NCI-H128 (cell line): Measurements from ENCODE around the gene C16orf95.

Experiments
- DNase-seq: peaks from one replicate; lab custom pipeline; 2025; ENCODE audit not compliant: unreplicated experiment; lab: John Stamatoyannopoulos, UW

Gene C16orf95

DNA sequence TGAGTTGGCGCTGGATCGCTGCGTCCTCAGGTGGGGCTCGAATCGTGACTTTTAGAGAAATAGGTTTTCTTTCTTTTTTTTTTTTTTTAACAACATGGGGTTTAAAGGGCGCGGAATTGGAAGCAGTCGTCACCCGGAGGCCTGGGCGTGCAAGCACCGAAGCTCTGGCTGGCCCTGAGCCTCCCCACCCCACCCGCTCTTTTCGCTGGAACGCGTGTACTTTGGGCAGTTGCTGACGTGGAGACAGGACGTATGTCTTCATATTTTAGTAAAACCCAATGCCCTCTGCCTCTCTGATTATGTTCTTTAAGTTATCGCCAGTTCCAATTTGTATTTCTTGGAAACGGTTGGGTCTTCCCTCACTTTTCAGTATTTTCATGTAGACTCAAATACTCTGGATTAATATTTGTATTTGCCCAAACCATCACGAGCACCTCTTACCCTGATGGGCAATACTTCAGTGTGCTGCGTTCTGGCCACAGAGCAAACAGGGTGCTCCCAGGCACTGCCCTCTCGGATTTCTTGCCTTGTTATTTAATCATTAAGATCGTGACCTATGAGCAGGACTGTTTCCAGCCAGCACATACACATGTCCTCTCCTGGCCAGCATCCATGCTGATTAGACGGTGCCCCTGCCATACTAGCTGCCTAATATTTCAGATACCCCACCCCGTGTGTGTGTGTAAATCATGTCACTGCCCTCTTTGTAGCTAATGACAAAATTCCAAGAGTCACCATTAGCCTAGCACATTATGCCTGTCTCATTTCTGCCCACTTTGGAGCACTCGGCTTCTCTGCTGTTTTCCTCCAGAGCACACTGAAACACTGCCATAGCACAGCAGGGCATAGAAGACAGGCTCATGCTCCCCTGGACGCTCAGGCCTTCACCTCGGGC, 805 bp upstream of the C16orf95 start:
- no peak for DNase-seq

DNA sequence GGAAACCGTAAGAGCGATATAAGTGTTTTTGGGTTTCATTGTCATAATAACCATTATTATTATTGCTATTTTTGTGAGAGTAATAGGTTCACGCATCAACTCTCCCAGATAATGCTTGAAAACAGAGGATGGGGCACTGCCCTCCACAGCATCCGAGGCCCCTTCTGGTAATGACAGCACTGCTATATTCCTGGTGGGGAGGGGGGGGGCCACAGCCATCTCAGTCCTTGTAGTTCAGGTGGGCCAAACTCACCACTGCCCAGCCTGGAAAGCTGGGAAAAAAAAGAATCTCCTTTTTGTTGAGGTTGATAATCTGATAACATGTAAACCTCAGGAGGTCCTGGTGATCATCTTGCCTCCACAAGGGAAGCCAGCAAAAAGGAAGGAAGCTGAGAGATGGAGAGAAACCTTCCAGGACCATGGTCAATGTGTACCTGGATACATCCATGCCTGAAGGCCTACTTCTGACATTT, 706 bp downstream of the C16orf95 start:
- no peak for DNase-seq

- DNase-seq, result no peak
Observed at GRCh38 chr16:87314990-87315420, 2.2 kb downstream of the C16orf95 start.

GRCh38 chr16:87312008-87312407, 5.2 kb downstream of the C16orf95 start:
- DNase-seq, result no peak

DNA sequence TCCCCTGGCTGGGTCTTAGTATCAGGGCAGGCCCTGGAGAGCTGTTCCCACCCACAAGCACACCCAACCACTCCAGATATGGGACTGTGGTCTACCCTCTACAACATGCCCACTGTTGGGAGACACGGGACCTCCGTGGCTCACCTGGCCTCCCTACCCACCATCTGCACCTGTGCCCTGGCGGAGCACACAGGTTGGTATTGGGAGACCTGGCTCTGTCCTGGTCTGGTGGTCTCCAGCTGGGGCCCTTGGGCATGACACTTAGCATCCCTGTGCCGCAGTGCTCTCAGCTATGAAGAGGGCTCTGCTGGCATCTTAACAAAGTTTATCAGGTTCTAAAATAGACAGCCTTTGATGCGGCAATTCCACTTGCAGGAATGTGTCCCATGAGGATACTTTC, 5.8 kb downstream of the C16orf95 start:
- no peak for DNase-seq

GRCh38 chr16:87310610-87311009, 6.6 kb downstream of the C16orf95 start:
- DNase-seq, result no peak

GRCh38 chr16:87309620-87310525, 7.3 kb downstream of the C16orf95 start:
- DNase-seq, result no peak

GRCh38 chr16:87308826-87309225, 8.4 kb downstream of the C16orf95 start:
- DNase-seq, result no peak

- DNase-seq, result no peak
Observed at GRCh38 chr16:87306516-87306915, 10.7 kb downstream of the C16orf95 start.

DNA sequence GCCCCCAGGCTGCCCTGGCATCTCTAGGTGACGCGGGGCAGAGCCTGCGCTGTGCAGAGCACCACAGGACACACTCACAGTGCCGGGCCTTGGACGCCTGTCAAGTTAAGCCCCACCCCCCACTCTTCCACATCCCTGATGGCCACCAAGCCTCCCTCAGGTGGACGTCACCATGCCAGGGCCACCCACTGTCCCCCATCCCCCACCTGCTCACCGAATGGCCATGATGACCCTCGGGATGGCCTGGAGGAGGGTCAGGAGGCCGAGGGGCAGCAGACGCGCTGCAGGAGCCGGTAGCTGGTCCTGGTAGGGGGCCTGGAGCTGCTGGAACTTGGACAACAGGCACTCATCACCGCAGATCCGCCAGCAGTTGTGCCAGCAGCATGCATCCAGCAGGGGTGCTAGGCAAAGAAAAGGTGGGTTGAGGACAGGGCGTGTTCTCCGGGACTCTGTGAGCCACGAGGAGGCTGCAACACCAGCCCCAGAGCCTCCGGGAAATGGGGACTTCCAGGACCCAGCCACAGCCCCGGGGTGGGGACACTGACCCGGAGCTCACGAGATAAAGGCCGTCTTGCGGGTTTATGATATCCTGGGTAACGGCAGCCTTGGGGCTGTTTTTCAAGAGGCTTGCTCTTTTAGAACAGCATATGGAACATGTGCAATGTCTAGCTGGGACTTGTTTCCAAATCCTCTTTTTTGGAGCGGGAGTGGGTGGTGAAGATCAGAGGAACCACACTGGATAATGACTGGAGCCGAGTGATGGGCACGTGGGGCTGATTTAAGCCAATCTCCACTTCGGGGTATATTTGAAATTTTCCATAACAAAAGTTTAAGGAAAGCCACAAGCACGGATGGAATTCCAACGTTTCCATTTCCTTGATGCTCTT, 11.4 kb downstream of the C16orf95 start:
- DNase-seq, result no peak

GRCh38 chr16:87304951-87305350, 12.2 kb downstream of the C16orf95 start:
- DNase-seq, result no peak

DNA sequence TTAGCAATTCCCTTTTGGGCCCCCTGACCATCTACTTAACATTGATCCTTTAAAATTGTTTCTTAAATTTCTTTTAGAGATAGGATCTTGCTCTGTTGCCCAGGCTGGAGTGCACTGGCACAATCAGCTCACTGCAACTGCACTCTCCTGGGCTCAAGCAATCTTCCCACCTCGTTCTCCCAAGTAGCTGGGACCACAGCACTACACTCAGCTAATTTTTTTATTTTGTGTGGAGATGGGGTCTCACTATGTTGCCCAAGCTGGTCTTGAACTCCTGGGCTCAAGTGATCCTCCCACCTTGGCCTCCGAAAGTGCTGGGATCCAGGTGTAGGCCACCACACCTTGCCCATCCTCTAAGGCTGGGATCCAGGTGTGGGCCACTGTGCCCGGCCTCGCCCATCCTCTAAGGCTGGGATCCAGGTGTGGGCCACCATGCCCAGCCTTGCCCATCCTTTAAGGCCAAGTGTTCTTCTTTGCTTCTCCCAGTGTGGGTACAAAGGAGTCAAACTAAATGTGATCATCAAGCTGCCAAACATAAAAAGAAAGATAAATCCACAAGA, 13.2 kb downstream of the C16orf95 start:
- no peak for DNase-seq

DNA sequence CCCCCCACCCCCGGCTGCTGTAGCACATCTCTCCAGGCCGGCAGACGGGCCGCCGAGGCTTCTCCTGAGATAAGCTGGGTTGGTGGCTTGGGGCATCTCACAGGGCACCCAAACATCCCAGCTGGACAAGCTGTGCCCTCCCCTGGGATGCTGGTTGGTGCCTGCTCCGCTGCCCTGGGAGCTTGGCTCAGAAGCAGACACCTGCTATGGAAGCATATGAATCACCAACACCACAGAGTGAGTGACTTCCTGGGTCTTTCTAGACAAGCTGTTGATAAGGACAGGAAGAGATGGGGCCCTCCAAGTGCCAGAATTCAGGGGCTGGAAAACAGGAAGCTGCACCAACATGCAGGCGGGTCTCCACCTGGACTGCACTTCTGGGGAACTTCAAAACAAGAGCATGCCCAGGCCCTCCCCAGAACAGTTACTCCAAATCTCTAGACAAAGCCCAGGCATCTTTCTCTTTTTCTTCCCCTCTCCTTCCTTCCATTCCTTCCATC, 13.7 kb downstream of the C16orf95 start:
- no peak for DNase-seq

- DNase-seq, result no peak
Observed at GRCh38 chr16:87298857-87299465, 18.2 kb downstream of the C16orf95 start.

DNA sequence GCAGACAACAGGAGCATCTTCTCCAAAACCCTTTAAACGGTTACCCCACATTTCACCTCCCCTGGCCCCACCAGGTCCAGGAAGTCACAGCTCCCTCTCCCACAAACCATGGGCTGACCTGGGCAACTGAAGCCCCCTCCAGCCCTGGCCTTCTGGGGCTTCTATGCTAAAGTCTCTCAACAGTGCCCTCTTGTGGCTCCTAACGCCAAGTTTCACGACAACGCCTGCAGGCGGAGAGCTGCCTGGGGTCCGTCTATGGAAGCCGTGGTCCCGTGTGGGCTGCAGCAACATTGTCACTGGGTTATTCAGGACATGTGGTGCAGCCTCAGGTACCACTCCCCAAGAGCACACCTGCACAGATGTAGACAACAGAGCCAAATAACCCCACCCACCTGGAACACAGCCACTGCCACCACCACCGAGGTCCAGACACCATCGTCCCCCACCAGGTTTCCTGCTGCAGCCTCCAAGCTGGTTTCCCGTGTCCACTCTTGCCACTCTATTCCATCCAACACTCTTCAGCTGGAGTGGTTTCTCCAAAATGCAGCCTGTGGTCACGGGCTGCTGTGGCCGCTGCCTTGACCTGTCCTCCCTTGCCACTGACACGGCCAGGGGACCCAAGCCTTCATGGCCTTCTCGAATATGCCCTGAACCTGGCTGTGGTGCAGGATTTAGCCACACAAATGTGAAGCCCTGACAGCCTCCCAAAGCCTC, 19.1 kb downstream of the C16orf95 start:
- no peak for DNase-seq

GRCh38 chr16:87297407-87297806, 19.8 kb downstream of the C16orf95 start:
- DNase-seq, result no peak

DNA sequence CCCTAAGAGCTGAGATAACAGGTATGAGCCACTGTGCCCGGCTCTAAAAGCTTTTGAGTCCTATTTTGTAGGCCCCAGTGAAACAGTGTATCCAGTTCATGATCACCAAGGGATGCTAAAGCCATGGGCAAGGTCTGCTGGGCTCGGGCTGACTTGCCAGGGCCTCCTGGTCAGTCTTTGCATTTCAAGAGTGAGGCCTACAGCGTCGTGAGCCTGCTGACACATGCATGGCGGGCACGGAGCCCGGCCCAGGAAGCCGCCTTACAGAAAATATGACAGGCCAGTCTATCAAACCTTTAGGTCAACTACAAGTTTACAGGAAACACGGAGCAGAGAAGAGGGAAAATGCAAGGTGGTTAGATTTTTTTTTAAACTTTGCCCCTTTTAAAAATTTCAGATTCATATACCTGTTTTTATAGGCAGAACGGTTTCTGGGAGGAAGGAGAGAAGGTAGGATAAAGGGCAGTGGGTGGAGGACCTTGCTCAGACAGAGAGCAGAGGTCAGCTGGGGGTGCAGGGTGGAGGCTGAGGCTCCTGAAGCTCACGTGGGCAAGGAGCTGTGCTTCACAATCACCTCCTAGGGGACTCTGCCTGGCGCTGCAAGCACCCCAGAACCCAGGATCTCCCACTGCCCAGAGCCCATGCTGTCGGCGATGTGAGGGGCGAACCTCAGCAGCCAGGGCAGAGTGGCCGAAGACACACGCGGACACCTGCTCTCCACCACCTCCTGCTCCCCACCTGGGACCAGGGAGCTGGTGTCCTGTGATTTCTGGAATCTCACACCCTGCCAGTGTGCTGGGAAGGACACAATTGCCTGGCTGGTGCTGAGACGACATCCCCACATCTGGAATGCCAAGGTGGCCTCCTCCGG, 21.3 kb downstream of the C16orf95 start:
- no peak for DNase-seq

GRCh38 chr16:87295259-87295658, 21.9 kb downstream of the C16orf95 start:
- no peak for DNase-seq
